ENCODE measurements around the gene PRKCG. TPM values are rescaled to one million over a fixed set of nuclear protein-coding genes. Genes with fewer than 3 reads are reported as not detected.

Gene PRKCG
- total and polyA plus RNA-seq, 4 experiments from 2014 or later = 0.06 TPM; not detected in 3

- intact Hi-C loops (cut with micrococcal nuclease) = no loop called here
- POLR2A ChIA-PET (ENCODE audit: partially characterized antibody) = no interaction called here
- no peaks in the 10 kb centered on the region for H3K27me3 ChIP-seq (ENCODE audit: insufficient read depth, low read length)
These were observed 32.7 kb upstream of the PRKCG start for GRCh38 chr19:53849237-53849676.

GRCh38 chr19:53853707-53854106, 28.3 kb upstream of the PRKCG start:
- no peak overlapping the region for H3K4me3 Mint-ChIP-seq
- no peak overlapping the region for H3K27ac Mint-ChIP-seq
- Histone ChIP-seq H3K27me3 (ENCODE audit: insufficient read depth, low read length) (no peaks in the 10 kb centered on the region), H3K27ac (ENCODE audit: low read depth, low read length) (no peak overlapping the region), H3K4me3 (ENCODE audit: low read length in 2 of 2) (no peak overlapping the region), H3K4me1 (ENCODE audit: insufficient read depth, low read length) (peaks cover 7% of the 10 kb centered on the region), H3K9me3 (ENCODE audit: control insufficient read depth in 1 of 2, low read length in 2 of 2) (no peaks in the 10 kb centered on the region), H3K36me3 (ENCODE audit: insufficient read depth, low read length) (no peaks in the 10 kb centered on the region)
- ChIA-PET POLR2A (ENCODE audit: partially characterized antibody) (interaction anchor here (0.6 to 1.5 kb wide), 4 partner anchors 12 to 28 kb away, joined by 3 to 5 read pairs (median 4); partner anchors contain the start of genes MYADM and PRKCG), CTCF (ENCODE audit: partially characterized antibody) (interaction anchor here (0.8 to 5.7 kb wide), 13 partner anchors 10 to 178 kb away, joined by 3 to 47 read pairs (median 5); partner anchors contain the start of genes MYADM and PRKCG)
- no peaks in the 10 kb centered on the region for H3K36me3 Mint-ChIP-seq
- H3K4me1 Mint-ChIP-seq = peaks cover 7 to 15% (median 10%) of the 10 kb centered on the region in 4 donors
- intact Hi-C loops (cut with micrococcal nuclease) = loop anchor here (1.0 kb wide), 2 partner anchors 14 to 29 kb away; partner anchors contain the start of genes MYADM and PRKCG
- DNase-seq = no peak
- H3K9me3 Mint-ChIP-seq = no peaks in the 10 kb centered on the region
- peaks cover 14% of the 10 kb centered on the region in 2 donors for H3K27me3 Mint-ChIP-seq

More at GRCh38 chr19:53849237-53849676, 32.7 kb upstream of the PRKCG start:
- peaks cover 7% of the 10 kb centered on the region for H3K4me1 ChIP-seq (ENCODE audit: insufficient read depth, low read length)
- Mint-ChIP-seq H3K36me3 (no peaks in the 10 kb centered on the region), H3K4me1 (peaks cover 6 to 12% (median 9%) of the 10 kb centered on the region in 4 donors), H3K27ac (no peak overlapping the region), H3K27me3 (peaks cover 24% of the 10 kb centered on the region in 2 donors), H3K4me3 (peak overlapping the region in 1 of 8 donors; percentile 23), H3K9me3 (no peaks in the 10 kb centered on the region)
- no peak overlapping the region for H3K27ac ChIP-seq (ENCODE audit: low read depth, low read length)
- no peaks in the 10 kb centered on the region for H3K36me3 ChIP-seq (ENCODE audit: insufficient read depth, low read length)
- CTCF ChIA-PET (ENCODE audit: partially characterized antibody) = interaction anchor here (2.0 kb wide), 1 partner anchor 33 kb away, joined by 9 read pairs; the partner anchor contains the start of gene PRKCG
- no peaks in the 10 kb centered on the region for H3K9me3 ChIP-seq (ENCODE audit: control insufficient read depth in 1 of 2, low read length in 2 of 2)
- no peak overlapping the region for H3K4me3 ChIP-seq (ENCODE audit: low read length in 2 of 2)
- DNase-seq = no peak

GRCh38 chr19:53864308-53864836, 17.6 kb upstream of the PRKCG start:
- peaks cover 0 to 4% (median 0%) of the 10 kb centered on the region in 8 donors for H3K9me3 Mint-ChIP-seq
- ChIA-PET CTCF (ENCODE audit: partially characterized antibody) (interaction anchor here (1.0 kb wide), 2 partner anchors 18 to 19 kb away, joined by 3 read pairs; partner anchors contain the start of gene PRKCG), POLR2A (ENCODE audit: partially characterized antibody) (no interaction called here)
- H3K36me3 Mint-ChIP-seq = peaks cover 0 to 15% of the 10 kb centered on the region in 2 donors
- H3K27ac ChIP-seq (ENCODE audit: low read depth, low read length) = no peak overlapping the region
- peak overlapping the region in 6 of 7 donors; percentile 61 to 99 (median 82) for H3K27ac Mint-ChIP-seq
- no peaks in the 10 kb centered on the region for H3K27me3 Mint-ChIP-seq
- H3K4me1 Mint-ChIP-seq = peaks cover 8 to 39% (median 13%) of the 10 kb centered on the region in 4 donors
- peak overlapping the region in 1 of 8 donors; percentile 29 for H3K4me3 Mint-ChIP-seq
- no peaks in the 10 kb centered on the region for H3K27me3 ChIP-seq (ENCODE audit: insufficient read depth, low read length)
- no peak for DNase-seq
- H3K9me3 ChIP-seq (ENCODE audit: control insufficient read depth in 1 of 2, low read length in 2 of 2) = no peaks in the 10 kb centered on the region
- no peak overlapping the region for H3K4me3 ChIP-seq (ENCODE audit: low read length in 2 of 2)
- intact Hi-C loops (cut with micrococcal nuclease) = no loop called here
- no peaks in the 10 kb centered on the region for H3K36me3 ChIP-seq (ENCODE audit: insufficient read depth, low read length)
- peaks cover 19% of the 10 kb centered on the region for H3K4me1 ChIP-seq (ENCODE audit: insufficient read depth, low read length)

GRCh38 chr19:53865523-53865917, 16.5 kb upstream of the PRKCG start:
- H3K9me3 Mint-ChIP-seq = peaks cover 0 to 4% (median 0%) of the 10 kb centered on the region in 8 donors
- Histone ChIP-seq H3K4me1 (ENCODE audit: insufficient read depth, low read length) (peaks cover 21% of the 10 kb centered on the region), H3K36me3 (ENCODE audit: insufficient read depth, low read length) (no peaks in the 10 kb centered on the region), H3K9me3 (ENCODE audit: control insufficient read depth in 1 of 2, low read length in 2 of 2) (no peaks in the 10 kb centered on the region), H3K27me3 (ENCODE audit: insufficient read depth, low read length) (no peaks in the 10 kb centered on the region), H3K4me3 (ENCODE audit: low read length in 2 of 2) (peak overlapping the region in 1 of 2 donors; percentile 58), H3K27ac (ENCODE audit: low read depth, low read length) (peak overlapping the region; percentile 100)
- H3K36me3 Mint-ChIP-seq = peaks cover 0 to 20% of the 10 kb centered on the region in 2 donors
- H3K27ac Mint-ChIP-seq = peak overlapping the region; percentile 95 to 100 (median 99)
- intact Hi-C loops (cut with micrococcal nuclease) = loop anchor here (5.0 kb wide), 3 partner anchors 582 to 668 kb away; partner anchors contain the start of genes LENG8 and LENG9
- peak overlapping the region; percentile 65 to 99 (median 78) for H3K4me3 Mint-ChIP-seq
- no peak for DNase-seq
- CTCF ChIA-PET (ENCODE audit: partially characterized antibody) = interaction anchor here (1.0 to 1.7 kb wide), 3 partner anchors 11 to 17 kb away, joined by 5 to 11 read pairs (median 6); partner anchors contain the start of gene PRKCG
- POLR2A ChIA-PET (ENCODE audit: partially characterized antibody) = interaction anchor here (0.8 to 4.3 kb wide), 5 partner anchors 12 to 583 kb away, joined by 3 to 95 read pairs (median 11); partner anchors contain the start of genes LENG8, MBOAT7 and PRKCG
- H3K27me3 Mint-ChIP-seq = no peaks in the 10 kb centered on the region
- H3K4me1 Mint-ChIP-seq = peaks cover 10 to 46% (median 16%) of the 10 kb centered on the region in 4 donors

GRCh38 chr19:53865918-53866864, 15.8 kb upstream of the PRKCG start:
- POLR2A ChIA-PET (ENCODE audit: partially characterized antibody) = interaction anchor here (0.7 to 4.3 kb wide), 9 partner anchors 10 to 582 kb away, joined by 3 to 95 read pairs (median 9); partner anchors contain the start of genes LENG8, MBOAT7, PRKCG and PRPF31
- intact Hi-C loops (cut with micrococcal nuclease) = loop anchor here (5.0 kb wide), 3 partner anchors 581 to 669 kb away; partner anchors contain the start of genes LENG8 and LENG9
- H3K27me3 ChIP-seq (ENCODE audit: insufficient read depth, low read length) = no peaks in the 10 kb centered on the region
- CTCF ChIA-PET (ENCODE audit: partially characterized antibody) = interaction anchor here (0.7 to 1.7 kb wide), 5 partner anchors 9 to 164 kb away, joined by 3 to 11 read pairs (median 5); partner anchors contain the start of gene PRKCG
- H3K36me3 ChIP-seq (ENCODE audit: insufficient read depth, low read length) = no peaks in the 10 kb centered on the region
- Mint-ChIP-seq H3K27me3 (no peaks in the 10 kb centered on the region), H3K4me1 (peaks cover 15 to 53% (median 22%) of the 10 kb centered on the region in 4 donors), H3K27ac (peak overlapping the region; percentile 99 to 100 (median 100)), H3K9me3 (peaks cover 0 to 7% (median 0%) of the 10 kb centered on the region in 8 donors), H3K36me3 (peaks cover 2 to 24% of the 10 kb centered on the region in 2 donors), H3K4me3 (peak overlapping the region; percentile 95 to 99 (median 98))
- DNase-seq = peak; percentile 63 to 73 (median 71)
- peak overlapping the region; percentile 100 for H3K27ac ChIP-seq (ENCODE audit: low read depth, low read length)
- peak overlapping the region; percentile 8 to 58 for H3K4me3 ChIP-seq (ENCODE audit: low read length in 2 of 2)
- peaks cover 26% of the 10 kb centered on the region for H3K4me1 ChIP-seq (ENCODE audit: insufficient read depth, low read length)
- no peaks in the 10 kb centered on the region for H3K9me3 ChIP-seq (ENCODE audit: control insufficient read depth in 1 of 2, low read length in 2 of 2)

GRCh38 chr19:53866865-53867224, 15.2 kb upstream of the PRKCG start:
- peaks cover 30% of the 10 kb centered on the region for H3K4me1 ChIP-seq (ENCODE audit: insufficient read depth, low read length)
- H3K9me3 Mint-ChIP-seq = peaks cover 0 to 7% (median 0%) of the 10 kb centered on the region in 8 donors
- intact Hi-C loops (cut with micrococcal nuclease) = loop anchor here (1.0 to 5.0 kb wide), 8 partner anchors 12 to 670 kb away; partner anchors contain the start of genes CNOT3, LENG1, LENG8 and LENG9
- ChIA-PET POLR2A (ENCODE audit: partially characterized antibody) (interaction anchor here (0.6 to 4.3 kb wide), 17 partner anchors 10 to 1392 kb away, joined by 3 to 95 read pairs (median 8); partner anchors contain the start of genes CNOT3, LENG8, LENG9 and MBOAT7), CTCF (ENCODE audit: partially characterized antibody) (interaction anchor here (1.0 to 1.7 kb wide), 6 partner anchors 12 to 163 kb away, joined by 3 to 12 read pairs (median 6); partner anchors contain the start of gene PRKCG)
- H3K36me3 Mint-ChIP-seq = peaks cover 9 to 29% of the 10 kb centered on the region in 2 donors
- peak in 2 of 5 donors; percentile 21 to 27 for DNase-seq
- H3K27me3 Mint-ChIP-seq = no peaks in the 10 kb centered on the region
- H3K27ac Mint-ChIP-seq = peak overlapping the region; percentile 99 to 100 (median 100)
- no peaks in the 10 kb centered on the region for H3K9me3 ChIP-seq (ENCODE audit: control insufficient read depth in 1 of 2, low read length in 2 of 2)
- no peaks in the 10 kb centered on the region for H3K27me3 ChIP-seq (ENCODE audit: insufficient read depth, low read length)
- peaks cover 20 to 59% (median 27%) of the 10 kb centered on the region in 4 donors for H3K4me1 Mint-ChIP-seq
- H3K27ac ChIP-seq (ENCODE audit: low read depth, low read length) = peak overlapping the region; percentile 100
- no peaks in the 10 kb centered on the region for H3K36me3 ChIP-seq (ENCODE audit: insufficient read depth, low read length)
- peak overlapping the region; percentile 95 to 99 (median 98) for H3K4me3 Mint-ChIP-seq
- H3K4me3 ChIP-seq (ENCODE audit: low read length in 2 of 2) = peak overlapping the region; percentile 8 to 58
